CD4-positive, alpha-beta T cell treated with Interleukin-17A for 4 hours (primary cell): Measurements from ENCODE around the gene ACTR3.
"Not testable (repeated sequence)": the region's sequence is repeated elsewhere in the genome, so short reads cannot be mapped to it uniquely, and the experiment has no call there.

Experiments used
- DNase-seq: peaks from one replicate; pipeline ENCODE4 v3.0.0-alpha.2; 2020; ENCODE audit warnings: mixed read lengths

Gene ACTR3

DNA sequence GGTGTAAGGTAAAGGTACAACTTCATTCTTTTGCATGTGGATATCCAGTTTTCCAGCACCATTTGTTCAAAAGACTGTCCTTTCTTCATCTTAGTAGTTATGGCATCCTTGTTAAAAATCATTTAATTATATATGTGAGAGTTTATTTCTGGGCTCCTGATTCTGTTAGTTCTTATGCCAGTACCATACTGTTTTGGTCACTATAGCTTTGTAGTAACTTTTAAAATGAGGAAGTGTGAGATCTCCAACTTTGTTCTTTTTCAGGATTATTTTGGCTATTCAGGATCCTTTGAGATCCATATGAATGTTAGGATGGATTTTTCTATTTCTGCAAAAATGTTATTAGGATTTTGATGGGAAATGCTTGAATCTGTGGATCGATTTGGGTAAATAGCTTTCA is 16.8 kb downstream of the ACTR3 start:
- DNase-seq, result no peak

DNA sequence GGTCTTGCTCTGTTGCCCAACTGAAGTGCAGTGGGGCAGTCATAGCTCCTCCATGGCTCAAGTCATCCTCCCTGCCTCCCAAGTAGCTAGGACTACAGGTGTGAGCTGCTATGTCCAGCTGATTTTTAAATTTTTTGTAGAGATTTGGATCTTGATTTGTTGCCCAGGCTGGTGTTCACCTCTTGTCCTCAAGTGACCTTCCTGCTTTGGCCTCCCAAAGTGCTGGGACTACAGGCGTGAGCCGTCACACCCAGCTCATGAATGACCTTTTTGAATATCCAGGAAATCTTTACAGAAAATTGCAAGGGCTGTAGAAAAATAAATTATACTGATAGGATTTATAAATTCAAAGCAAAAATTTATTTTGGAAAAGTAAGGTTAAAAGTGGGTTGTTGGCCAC is 17.4 kb downstream of the ACTR3 start:
- DNase-seq, result no peak

DNA sequence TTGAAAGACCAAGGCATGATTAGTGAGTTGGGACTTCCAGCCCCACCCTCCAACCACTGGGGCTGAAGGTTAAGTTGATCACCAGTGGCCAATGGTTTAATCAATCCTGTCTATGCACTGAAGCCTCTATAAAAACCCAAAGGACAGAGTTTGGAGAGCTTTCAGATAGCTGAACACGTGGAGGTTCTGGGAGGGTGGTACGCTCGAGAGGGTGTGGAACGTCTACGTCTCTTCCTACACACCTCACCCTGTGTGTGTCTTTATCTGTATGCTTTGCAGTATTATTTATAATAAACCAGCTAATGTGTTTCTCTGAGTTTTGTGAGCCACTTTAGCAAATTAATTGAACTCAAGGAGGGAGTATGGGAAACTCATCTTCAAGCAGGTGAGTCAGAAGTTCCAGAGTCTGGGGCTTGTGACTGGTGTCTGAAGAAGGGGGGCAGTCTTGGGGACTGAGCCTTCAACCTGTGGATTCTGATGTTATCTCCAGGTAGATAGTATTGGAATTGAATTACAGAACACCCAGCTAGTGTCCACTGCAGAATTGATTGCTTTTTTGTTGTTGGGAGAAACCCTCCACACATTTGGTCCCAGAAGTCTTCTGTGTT is 20.3 kb downstream of the ACTR3 start:
- peak; percentile 63 for DNase-seq

GRCh38 chr2:113910967-113911678 is 21.2 kb downstream of the ACTR3 start:
- DNase-seq, result no peak

DNA sequence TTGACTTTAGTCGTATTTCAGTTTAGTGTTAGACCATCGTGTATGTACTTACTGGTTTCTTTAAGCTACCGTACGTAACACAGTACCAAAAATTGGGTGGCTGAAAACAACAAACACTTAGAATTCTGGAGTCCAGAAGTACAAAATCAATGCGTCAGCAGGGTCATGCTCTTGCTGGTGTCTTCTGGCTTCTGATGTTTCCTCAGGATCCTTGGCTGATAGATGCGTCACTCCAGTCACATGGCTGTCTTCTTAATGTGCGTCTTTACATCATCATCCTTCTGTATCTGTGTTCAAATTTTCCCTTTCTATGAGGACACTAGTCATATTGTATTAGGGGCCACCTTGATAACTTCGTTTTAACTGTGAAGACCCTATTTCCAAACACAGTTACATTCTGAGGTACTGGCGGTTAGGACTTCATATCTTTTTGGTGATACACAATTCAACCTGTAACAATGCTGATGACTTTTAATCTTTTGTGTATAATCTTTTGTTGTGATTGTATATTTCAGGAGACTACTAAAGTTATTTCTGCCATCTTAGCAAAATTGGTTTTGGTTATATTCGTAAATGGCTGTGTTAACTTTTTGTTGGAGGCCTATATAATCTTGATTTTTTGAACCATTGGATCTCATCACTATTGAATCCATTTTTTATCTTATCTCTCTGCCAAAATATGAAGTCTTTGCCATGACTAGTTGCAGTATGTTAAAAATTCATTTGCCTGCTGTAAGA is 25.4 kb downstream of the ACTR3 start:
- no peak for DNase-seq

GRCh38 chr2:113918229-113918628 is 28.3 kb downstream of the ACTR3 start:
- no peak for DNase-seq

- no peak for DNase-seq
These were observed 31.1 kb downstream of the ACTR3 start for GRCh38 chr2:113920996-113921395.

GRCh38 chr2:113922335-113922734 is 32.4 kb downstream of the ACTR3 start:
- no peak for DNase-seq

DNA sequence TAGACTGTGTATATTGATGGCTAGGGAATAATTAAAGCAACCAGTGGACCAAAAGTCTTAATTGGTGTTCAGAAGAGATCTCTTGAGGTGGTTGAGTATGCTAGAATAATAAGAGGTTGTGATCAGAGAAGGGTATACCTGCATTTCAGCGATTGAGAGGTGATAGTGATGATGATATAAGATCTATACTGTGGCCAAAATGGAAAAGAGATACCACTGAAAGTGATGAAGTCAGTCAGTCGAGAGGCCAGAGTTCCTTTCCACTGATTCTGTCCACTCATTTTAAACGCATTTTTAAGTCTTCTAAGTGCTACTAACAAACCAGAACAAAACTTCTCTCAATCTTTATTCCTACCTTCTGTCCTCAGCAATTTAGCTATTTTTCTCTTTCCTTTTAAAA is 32.9 kb downstream of the ACTR3 start:
- no peak for DNase-seq

DNA sequence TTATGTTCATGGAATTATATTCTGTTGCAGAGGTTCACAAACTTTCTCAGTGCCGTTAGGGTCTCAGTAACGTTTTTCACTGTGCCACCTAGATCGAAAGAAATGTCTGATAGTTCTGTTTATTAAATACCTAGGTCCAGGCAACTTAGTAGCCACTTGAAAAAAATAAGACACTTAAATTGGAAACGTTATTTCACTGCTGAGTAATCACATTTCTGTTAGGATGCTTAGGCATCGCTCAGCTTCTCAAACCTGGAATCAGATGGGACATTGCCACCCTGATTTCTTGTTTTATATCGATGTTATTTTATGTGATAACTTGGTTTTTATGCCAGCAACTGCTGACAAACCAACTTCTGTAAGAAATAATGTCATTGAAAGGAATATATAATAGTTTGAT is 36.0 kb downstream of the ACTR3 start:
- no peak for DNase-seq

DNA sequence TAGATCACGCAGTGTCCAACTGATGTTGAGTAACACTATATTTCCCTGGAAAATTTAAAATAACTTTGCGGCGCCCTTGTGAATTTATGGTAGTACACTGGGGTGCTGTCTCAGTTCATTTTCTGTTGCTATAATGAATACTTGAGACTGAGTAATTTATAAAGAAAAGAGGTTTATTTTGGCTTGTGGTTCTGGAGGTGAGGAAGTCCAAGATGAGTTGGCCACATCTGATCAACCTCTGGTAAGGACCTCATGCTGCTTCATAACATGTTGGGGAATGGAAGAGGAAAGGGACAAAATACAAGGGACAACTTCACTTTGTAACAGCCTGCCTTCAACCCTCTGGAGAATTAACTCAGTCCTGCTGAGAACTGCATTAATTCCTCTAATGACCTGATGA is 36.4 kb downstream of the ACTR3 start:
- no peak for DNase-seq

DNA sequence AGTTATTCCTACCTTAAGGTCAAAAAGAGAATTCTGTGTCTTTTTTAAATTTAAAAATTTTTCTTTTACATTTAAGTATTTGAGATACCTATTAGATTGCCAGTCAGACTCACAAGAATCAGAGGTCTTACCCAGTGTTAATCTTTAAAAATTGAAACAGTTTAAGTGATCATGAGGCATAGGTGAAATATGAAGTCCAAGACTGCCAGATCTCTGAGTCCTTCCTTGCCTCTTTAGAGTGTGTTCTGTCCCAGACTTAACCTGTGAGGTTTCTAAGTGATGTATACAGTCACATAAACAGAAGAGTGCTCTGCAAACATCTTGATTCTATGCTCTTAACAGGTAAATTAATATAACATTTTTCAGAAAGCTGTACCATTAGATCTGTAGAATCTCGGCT is 40.6 kb downstream of the ACTR3 start:
- DNase-seq, result no peak

DNA sequence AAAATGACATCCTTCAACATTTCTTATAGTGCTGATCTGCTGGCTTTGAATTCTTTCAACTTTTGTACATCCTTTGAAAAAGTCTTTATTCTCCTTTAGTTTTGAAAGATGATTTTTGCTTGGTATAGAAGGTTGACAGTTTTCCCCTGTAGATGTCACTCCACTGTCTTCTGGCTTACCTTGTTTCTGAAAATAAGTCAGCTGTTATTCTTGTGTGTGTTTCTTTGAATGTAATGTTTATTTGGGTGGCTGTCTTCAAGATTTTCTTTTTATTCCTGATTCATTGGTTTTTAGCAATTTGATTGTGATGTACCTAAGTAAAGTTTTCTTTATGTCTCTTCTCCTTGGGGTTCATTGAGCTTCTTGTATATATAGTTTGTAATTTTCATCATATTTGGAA is 47.6 kb downstream of the ACTR3 start:
- DNase-seq, result no peak

- no peak for DNase-seq
These were observed 51.0 kb downstream of the ACTR3 start for GRCh38 chr2:113940891-113941290.

GRCh38 chr2:113945784-113946183 is 55.9 kb downstream of the ACTR3 start:
- DNase-seq, result not testable (repeated sequence)

- DNase-seq, result not testable (repeated sequence)
These were observed 61.0 kb downstream of the ACTR3 start for GRCh38 chr2:113950906-113951305.

GRCh38 chr2:113961000-113961399 is 71.1 kb downstream of the ACTR3 start:
- no peak for DNase-seq

- DNase-seq, result no peak
These were observed 73.0 kb downstream of the ACTR3 start for GRCh38 chr2:113962692-113963480.

DNA sequence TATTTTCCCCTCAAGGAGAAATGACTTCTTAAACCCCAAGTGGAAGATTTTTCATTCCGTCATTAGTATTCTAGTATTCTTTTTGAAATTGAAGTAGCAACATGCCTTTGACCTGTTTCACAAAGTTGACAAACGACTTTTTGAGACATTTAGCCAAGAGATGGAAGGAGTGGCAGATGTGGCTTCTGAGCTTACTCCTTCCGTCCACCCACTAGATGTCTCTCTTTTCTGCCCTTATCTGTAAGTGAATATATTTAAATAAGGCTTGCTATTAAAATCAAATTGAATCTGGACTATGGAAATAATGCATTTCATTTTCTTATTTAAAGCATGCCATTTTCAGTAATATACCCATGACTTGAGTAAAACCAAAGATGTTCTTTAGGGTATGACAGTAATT is 74.1 kb downstream of the ACTR3 start:
- no peak for DNase-seq

- DNase-seq, result no peak
These were observed 74.5 kb downstream of the ACTR3 start for GRCh38 chr2:113964436-113964835.

DNA sequence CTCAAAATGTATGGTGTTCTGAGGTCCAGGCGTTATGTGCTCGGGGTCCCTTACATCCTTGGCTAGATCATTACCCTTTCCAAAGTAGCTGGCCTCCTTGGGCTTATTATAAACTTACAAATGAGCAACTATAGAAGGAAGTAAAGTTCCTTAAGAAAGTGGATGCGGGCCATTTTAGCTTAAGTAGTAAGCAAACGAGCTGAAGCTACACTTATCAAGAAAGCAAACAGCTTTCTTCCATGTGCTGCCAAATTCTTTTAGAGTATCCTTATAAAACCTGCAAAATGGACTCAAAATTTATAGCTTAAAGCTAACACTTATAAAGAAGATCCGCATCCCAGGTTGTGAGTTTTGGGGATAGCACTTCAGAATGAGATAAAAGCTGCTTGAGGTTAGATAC is 75.3 kb downstream of the ACTR3 start:
- no peak for DNase-seq

DNA sequence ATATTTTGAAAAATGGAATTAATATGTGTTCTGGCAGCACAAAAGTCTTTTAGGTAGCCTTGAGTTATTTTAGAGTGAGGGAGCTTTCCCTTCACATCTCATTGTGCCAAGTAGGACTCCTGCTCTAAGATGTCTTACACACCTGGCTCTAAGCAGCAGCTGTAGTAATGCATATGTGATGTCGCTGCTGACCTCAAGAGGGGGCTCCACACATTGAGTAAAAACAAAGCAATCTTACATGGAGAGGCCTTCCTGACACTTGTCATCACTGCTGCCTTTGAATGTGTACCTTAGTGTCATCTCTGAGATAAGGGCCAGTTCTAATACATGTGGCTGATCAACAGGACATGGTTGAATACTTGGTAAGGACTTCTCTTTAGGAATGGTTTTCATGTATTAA is 75.8 kb downstream of the ACTR3 start:
- DNase-seq, result peak; percentile 33

DNA sequence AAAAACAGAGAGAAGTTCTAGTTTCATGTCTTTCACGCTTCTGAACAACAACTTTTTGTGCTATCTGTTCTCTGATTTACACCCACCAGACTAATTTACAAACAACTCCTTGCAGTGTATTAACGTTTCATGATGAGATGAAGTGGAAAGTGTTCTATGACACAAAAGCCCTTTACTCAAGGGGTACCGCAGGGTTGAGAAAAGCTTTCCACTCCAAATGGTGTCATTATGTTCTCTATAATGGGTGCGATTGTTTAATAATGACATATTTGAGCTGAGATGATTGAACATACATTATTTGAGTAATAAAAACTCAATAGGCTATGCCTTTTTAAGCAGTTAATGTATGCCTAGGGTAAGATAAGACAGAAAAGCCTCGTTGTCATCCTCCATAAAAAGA is 76.3 kb downstream of the ACTR3 start:
- no peak for DNase-seq
